PC-3 (cell line): ENCODE results near the gene CTRB1.

Source experiments
- EZH2 ChIP-seq: fragments of 300-600 bp; sonication (generic); IDR thresholded peaks from one replicate; pipeline ENCODE4 v1.6.1; 2017; ENCODE audit warnings: antibody characterized with exemption, mild to moderate bottlenecking, low read length; ENCODE audit not compliant: unreplicated experiment
- EZH2phosphoT487 ChIP-seq: fragments of 300-600 bp; sonication (generic); IDR thresholded peaks from 2 replicates; pipeline ENCODE4 v1.6.1; 2018; ENCODE audit warnings: mild to moderate bottlenecking, antibody characterized with exemption, low read length, borderline replicate concordance
- TF ChIP-seq, protein P1 (sequence below): fragments of 300-600 bp; sonication (generic); conservative IDR thresholded peaks from 2 replicates; pipeline ENCODE4 v1.5.1; 2017; ENCODE audit warnings: antibody characterized with exemption, low read depth, mild to moderate bottlenecking, low read length

GRCh38 chr16:75225092-75225491, 6.3 kb downstream of the CTRB1 start:
- TF ChIP-seq EZH2 (no peak), EZH2phosphoT487 (no peak)
- TF ChIP-seq, protein P1, sequence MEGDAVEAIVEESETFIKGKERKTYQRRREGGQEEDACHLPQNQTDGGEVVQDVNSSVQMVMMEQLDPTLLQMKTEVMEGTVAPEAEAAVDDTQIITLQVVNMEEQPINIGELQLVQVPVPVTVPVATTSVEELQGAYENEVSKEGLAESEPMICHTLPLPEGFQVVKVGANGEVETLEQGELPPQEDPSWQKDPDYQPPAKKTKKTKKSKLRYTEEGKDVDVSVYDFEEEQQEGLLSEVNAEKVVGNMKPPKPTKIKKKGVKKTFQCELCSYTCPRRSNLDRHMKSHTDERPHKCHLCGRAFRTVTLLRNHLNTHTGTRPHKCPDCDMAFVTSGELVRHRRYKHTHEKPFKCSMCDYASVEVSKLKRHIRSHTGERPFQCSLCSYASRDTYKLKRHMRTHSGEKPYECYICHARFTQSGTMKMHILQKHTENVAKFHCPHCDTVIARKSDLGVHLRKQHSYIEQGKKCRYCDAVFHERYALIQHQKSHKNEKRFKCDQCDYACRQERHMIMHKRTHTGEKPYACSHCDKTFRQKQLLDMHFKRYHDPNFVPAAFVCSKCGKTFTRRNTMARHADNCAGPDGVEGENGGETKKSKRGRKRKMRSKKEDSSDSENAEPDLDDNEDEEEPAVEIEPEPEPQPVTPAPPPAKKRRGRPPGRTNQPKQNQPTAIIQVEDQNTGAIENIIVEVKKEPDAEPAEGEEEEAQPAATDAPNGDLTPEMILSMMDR: no peak
